WTC11 (cell line): ENCODE measurements around the gene MAP7. TPM values are rescaled to one million over a fixed set of nuclear protein-coding genes. Genes with fewer than 3 reads are reported as not detected.

Experiments
- ATAC-seq: fragments of 200-7000 bp; cut with Tn5 transposase; 2 replicates; pipeline ENCODE4 v1.10.0; 2021; ENCODE audit warnings: mild to moderate bottlenecking, moderate library complexity
- CTCF ChIA-PET: fragments of 300-600 bp; sonication (Branson Sonifier 250); formaldehyde crosslinking; loops from one replicate; lab custom pipeline; 2021; ENCODE audit warnings: antibody characterized with exemption; lab: Charles Lee
- POLR2A ChIA-PET: fragments of 350-600 bp; sonication (Branson Sonifier 250); formaldehyde crosslinking; loops from one replicate; lab custom pipeline; 2021; ENCODE audit warnings: antibody characterized with exemption; lab: Charles Lee
- DNase-seq: peaks from one replicate; pipeline ENCODE4 v3.0.0; 2021; ENCODE audit warnings: low spot score
- H3K27ac Mint-ChIP-seq: 2 replicates; pipeline ENCODE4 v1.8.0; 2021; ENCODE audit warnings: mixed read lengths
- H3K27me3 Mint-ChIP-seq: 2 replicates; pipeline ENCODE4 v1.8.0; 2021; ENCODE audit warnings: low read depth, mild to moderate bottlenecking, moderate library complexity, mixed read lengths
- H3K36me3 Mint-ChIP-seq: 2 replicates; pipeline ENCODE4 v1.8.0; 2021; ENCODE audit warnings: mixed read lengths
- H3K4me1 Mint-ChIP-seq: 2 replicates; pipeline ENCODE4 v1.8.0; 2022; ENCODE audit warnings: mixed read lengths
- H3K4me3 Mint-ChIP-seq: 2 replicates; pipeline ENCODE4 v1.8.0; 2021; ENCODE audit warnings: mild to moderate bottlenecking, moderate library complexity, mixed read lengths
- H3K9me3 Mint-ChIP-seq: 2 replicates; pipeline ENCODE4 v1.8.0; 2021; ENCODE audit warnings: mixed read lengths
- ATF2 ChIP-seq: sonication (generic); formaldehyde crosslinking; IDR thresholded peaks from 2 replicates; pipeline ENCODE4 v1.8.1; 2022; ENCODE audit warnings: low read depth, missing genetic modification reagents, borderline replicate concordance
- ELF4 ChIP-seq: sonication (generic); formaldehyde crosslinking; IDR thresholded peaks from 2 replicates; pipeline ENCODE4 v1.8.1; 2022; ENCODE audit warnings: low read depth, mild to moderate bottlenecking, moderate library complexity, missing genetic modification reagents
- ERG ChIP-seq: fragments of 250-450 bp; sonication (Bioruptor Pico); IDR thresholded peaks from 2 replicates; pipeline ENCODE4 v1.8.0; 2021; ENCODE audit warnings: mild to moderate bottlenecking
- GABPB1 ChIP-seq: sonication (generic); formaldehyde crosslinking; IDR thresholded peaks from 2 replicates; pipeline ENCODE4 v1.8.1; 2023; ENCODE audit warnings: mild to moderate bottlenecking, missing genetic modification reagents
- NR1H2 ChIP-seq: sonication (generic); formaldehyde crosslinking; IDR thresholded peaks from 2 replicates; pipeline ENCODE4 v1.9.0; 2021; ENCODE audit warnings: mild to moderate bottlenecking, moderate library complexity, missing genetic modification reagents
- NR3C1 ChIP-seq: sonication (generic); formaldehyde crosslinking; conservative IDR thresholded peaks from 2 replicates; pipeline ENCODE4 v1.8.1; 2023; ENCODE audit warnings: low read depth, mild to moderate bottlenecking, missing genetic modification reagents
- RORB ChIP-seq: fragments of 250-450 bp; sonication (Bioruptor Pico); IDR thresholded peaks from 2 replicates; pipeline ENCODE4 v1.9.0; 2021; ENCODE audit warnings: mild to moderate bottlenecking
- SMAD4 ChIP-seq: sonication (generic); formaldehyde crosslinking; IDR thresholded peaks from 2 replicates; pipeline ENCODE4 v1.8.0; 2022; ENCODE audit warnings: mild to moderate bottlenecking, missing genetic modification reagents
- USF1 ChIP-seq: sonication (generic); formaldehyde crosslinking; IDR thresholded peaks from 2 replicates; pipeline ENCODE4 v1.8.0; 2022; ENCODE audit warnings: mild to moderate bottlenecking, missing genetic modification reagents
- ZNF219 ChIP-seq: sonication (generic); formaldehyde crosslinking; IDR thresholded peaks from 2 replicates; pipeline ENCODE4 v1.8.0; 2023; ENCODE audit warnings: missing genetic modification reagents, mild to moderate bottlenecking, borderline replicate concordance
- total RNA-seq: library from RNA; stranded (reverse); gene quantifications from 3 replicates; pipeline ENCODE4 v1.2.3, GENCODE V29; 2021
- TF ChIP-seq, protein P1 (sequence below): sonication (generic); formaldehyde crosslinking; IDR thresholded peaks from 2 replicates; pipeline ENCODE4 v1.8.0; 2023; ENCODE audit warnings: missing genetic modification reagents, mild to moderate bottlenecking, borderline replicate concordance
- TF ChIP-seq, protein P2 (sequence below): sonication (generic); formaldehyde crosslinking; IDR thresholded peaks from 2 replicates; pipeline ENCODE4 v1.8.0; 2023; ENCODE audit warnings: missing genetic modification reagents
- TF ChIP-seq, protein P3 (sequence below): fragments of 250-450 bp; sonication (Bioruptor Pico); conservative IDR thresholded peaks from 2 replicates; pipeline ENCODE4 v1.9.0; 2021; ENCODE audit warnings: mild to moderate bottlenecking
- TF ChIP-seq, protein P4 (sequence below): sonication (generic); formaldehyde crosslinking; IDR thresholded peaks from 2 replicates; pipeline ENCODE4 v1.8.0; 2022; ENCODE audit warnings: missing genetic modification reagents

Gene MAP7
- total RNA-seq, 1 experiment from 2014 or later: 56.6 TPM

DNA sequence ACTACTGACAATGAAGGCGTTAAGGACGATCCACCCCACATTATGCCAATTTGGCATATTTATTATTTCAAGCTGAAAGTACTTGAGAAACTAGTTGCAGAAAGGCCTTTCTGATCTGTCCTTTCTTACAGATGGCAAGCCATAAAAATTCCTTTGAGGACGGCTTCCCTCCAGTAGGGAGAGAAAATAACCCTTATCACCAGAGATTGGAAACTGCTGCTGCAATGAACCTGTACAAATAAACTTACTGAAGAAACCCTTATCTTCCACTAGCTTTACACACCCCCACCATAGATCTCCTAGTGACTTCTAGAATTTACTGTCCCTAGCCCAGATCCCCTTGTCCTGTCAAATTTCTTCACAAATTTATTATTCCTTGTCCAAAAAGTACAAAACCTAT lies 105.2 kb downstream of the MAP7 start:
- H3K4me1 Mint-ChIP-seq: peaks cover 41% of the 10 kb centered on the region
- no peak for DNase-seq
- no peaks in the 10 kb centered on the region for H3K27me3 Mint-ChIP-seq
- CTCF ChIA-PET: no interaction called here
- POLR2A ChIA-PET: no interaction called here
- no peak for ATAC-seq
- H3K36me3 Mint-ChIP-seq: 0 out of 2 replicates have a peak, but pooled peaks cover 3% of the 10 kb centered on the region
- H3K9me3 Mint-ChIP-seq: no peaks in the 10 kb centered on the region
- no peak overlapping the region for H3K4me3 Mint-ChIP-seq
- TF ChIP-seq SMAD4 (CRISPR knock-in tag) (no peak), NR1H2 (CRISPR knock-in tag) (no peak)
- H3K27ac Mint-ChIP-seq: no peak overlapping the region

DNA sequence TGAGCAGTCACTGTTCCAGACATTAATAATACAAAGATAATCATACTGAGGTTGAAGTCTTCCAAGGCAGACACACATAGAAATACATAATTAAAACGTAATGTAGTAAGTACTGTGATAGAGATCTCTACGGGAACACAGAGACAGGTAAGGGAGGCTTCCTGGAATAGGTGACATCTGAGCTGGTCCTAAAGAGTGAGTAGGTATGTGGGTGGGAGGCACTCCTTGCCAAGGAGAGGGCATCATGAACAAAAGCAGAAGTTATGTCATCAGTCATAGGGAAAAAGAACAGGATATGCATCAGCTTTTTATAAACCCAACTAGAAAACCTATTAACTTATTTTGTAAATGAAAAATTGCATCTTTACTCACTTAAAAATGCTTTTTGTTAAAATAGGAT lies 110.0 kb downstream of the MAP7 start:
- no peak for TF ChIP-seq RORB (CRISPR knock-in tag)
- TF ChIP-seq ATF2 (CRISPR knock-in tag): no peak
- no peak for TF ChIP-seq ZNF219 (CRISPR knock-in tag)
- no peak for TF ChIP-seq ERG (CRISPR knock-in tag)
- TF ChIP-seq ELF4 (CRISPR knock-in tag): no peak
- TF ChIP-seq NR3C1 (CRISPR knock-in tag): no peak
- TF ChIP-seq GABPB1 (CRISPR knock-in tag): no peak
- TF ChIP-seq, protein P1, sequence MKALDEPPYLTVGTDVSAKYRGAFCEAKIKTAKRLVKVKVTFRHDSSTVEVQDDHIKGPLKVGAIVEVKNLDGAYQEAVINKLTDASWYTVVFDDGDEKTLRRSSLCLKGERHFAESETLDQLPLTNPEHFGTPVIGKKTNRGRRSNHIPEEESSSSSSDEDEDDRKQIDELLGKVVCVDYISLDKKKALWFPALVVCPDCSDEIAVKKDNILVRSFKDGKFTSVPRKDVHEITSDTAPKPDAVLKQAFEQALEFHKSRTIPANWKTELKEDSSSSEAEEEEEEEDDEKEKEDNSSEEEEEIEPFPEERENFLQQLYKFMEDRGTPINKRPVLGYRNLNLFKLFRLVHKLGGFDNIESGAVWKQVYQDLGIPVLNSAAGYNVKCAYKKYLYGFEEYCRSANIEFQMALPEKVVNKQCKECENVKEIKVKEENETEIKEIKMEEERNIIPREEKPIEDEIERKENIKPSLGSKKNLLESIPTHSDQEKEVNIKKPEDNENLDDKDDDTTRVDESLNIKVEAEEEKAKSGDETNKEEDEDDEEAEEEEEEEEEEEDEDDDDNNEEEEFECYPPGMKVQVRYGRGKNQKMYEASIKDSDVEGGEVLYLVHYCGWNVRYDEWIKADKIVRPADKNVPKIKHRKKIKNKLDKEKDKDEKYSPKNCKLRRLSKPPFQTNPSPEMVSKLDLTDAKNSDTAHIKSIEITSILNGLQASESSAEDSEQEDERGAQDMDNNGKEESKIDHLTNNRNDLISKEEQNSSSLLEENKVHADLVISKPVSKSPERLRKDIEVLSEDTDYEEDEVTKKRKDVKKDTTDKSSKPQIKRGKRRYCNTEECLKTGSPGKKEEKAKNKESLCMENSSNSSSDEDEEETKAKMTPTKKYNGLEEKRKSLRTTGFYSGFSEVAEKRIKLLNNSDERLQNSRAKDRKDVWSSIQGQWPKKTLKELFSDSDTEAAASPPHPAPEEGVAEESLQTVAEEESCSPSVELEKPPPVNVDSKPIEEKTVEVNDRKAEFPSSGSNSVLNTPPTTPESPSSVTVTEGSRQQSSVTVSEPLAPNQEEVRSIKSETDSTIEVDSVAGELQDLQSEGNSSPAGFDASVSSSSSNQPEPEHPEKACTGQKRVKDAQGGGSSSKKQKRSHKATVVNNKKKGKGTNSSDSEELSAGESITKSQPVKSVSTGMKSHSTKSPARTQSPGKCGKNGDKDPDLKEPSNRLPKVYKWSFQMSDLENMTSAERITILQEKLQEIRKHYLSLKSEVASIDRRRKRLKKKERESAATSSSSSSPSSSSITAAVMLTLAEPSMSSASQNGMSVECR (CRISPR knock-in tag): no peak
- no peak for TF ChIP-seq USF1
- Mint-ChIP-seq H3K4me1 (peaks cover 62% of the 10 kb centered on the region), H3K9me3 (no peaks in the 10 kb centered on the region), H3K27ac (peak overlapping the region; percentile 75), H3K4me3 (no peak overlapping the region), H3K27me3 (no peaks in the 10 kb centered on the region), H3K36me3 (no peaks in the 10 kb centered on the region)
- ChIA-PET CTCF (interaction anchor here (1.1 kb wide), 1 partner anchor 110 kb away, joined by 4 read pairs; the partner anchor contains the start of gene MAP7), POLR2A (interaction anchor here (0.5 kb wide), 1 partner anchor 156 kb away, joined by 5 read pairs; no protein-coding TSS in a partner anchor)
- ATAC-seq: peak; percentile 58; the same call in 1 of the 2 replicates
- no peak for DNase-seq

- ChIA-PET POLR2A (interaction anchor here (0.5 kb wide), 1 partner anchor 155 kb away, joined by 5 read pairs; no protein-coding TSS in a partner anchor), CTCF (no interaction called here)
- Mint-ChIP-seq H3K4me3 (no peak overlapping the region), H3K9me3 (no peaks in the 10 kb centered on the region), H3K27ac (peak overlapping the region; percentile 75; the same call in 1 of the 2 replicates), H3K4me1 (peaks cover 62% of the 10 kb centered on the region), H3K36me3 (no peaks in the 10 kb centered on the region), H3K27me3 (no peaks in the 10 kb centered on the region)
- no peak for ATAC-seq
- no peak for DNase-seq
- no peak for TF ChIP-seq RORB (CRISPR knock-in tag)
- TF ChIP-seq, protein P2, sequence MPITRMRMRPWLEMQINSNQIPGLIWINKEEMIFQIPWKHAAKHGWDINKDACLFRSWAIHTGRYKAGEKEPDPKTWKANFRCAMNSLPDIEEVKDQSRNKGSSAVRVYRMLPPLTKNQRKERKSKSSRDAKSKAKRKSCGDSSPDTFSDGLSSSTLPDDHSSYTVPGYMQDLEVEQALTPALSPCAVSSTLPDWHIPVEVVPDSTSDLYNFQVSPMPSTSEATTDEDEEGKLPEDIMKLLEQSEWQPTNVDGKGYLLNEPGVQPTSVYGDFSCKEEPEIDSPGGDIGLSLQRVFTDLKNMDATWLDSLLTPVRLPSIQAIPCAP (CRISPR knock-in tag): no peak
- TF ChIP-seq, protein P3, sequence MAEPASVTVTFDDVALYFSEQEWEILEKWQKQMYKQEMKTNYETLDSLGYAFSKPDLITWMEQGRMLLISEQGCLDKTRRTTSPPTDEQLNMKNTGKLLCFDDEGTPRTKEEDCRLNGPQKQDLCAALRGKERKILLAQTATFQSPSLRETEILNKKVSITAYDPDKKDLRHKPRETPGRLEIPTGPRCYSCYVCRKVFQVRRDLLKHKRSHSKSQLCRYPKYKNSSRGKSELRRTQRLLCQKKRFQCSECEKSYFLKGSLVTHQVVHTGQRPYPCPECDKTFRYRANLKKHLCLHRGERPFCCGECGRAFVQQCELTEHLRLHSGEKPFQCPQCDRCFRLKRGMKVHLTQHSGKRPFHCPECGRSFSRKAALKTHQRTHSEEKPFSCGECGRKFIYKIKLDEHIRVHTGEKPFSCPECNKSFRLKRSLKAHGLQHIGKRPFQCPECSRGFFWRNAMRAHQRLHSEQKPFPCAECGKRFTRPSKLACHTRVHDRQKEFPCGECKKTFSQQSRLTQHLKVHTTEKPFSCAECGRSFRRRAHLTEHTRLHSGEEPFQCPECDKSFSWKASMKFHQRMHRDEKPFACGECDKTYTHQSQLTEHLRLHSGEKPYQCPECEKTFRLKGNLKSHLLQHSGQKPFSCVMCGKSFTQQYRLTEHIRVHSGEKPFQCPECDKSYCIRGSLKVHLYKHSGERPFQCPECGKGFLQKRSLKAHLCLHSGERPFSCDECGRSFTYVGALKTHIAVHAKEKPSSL (CRISPR knock-in tag): no peak
- TF ChIP-seq, protein P4, sequence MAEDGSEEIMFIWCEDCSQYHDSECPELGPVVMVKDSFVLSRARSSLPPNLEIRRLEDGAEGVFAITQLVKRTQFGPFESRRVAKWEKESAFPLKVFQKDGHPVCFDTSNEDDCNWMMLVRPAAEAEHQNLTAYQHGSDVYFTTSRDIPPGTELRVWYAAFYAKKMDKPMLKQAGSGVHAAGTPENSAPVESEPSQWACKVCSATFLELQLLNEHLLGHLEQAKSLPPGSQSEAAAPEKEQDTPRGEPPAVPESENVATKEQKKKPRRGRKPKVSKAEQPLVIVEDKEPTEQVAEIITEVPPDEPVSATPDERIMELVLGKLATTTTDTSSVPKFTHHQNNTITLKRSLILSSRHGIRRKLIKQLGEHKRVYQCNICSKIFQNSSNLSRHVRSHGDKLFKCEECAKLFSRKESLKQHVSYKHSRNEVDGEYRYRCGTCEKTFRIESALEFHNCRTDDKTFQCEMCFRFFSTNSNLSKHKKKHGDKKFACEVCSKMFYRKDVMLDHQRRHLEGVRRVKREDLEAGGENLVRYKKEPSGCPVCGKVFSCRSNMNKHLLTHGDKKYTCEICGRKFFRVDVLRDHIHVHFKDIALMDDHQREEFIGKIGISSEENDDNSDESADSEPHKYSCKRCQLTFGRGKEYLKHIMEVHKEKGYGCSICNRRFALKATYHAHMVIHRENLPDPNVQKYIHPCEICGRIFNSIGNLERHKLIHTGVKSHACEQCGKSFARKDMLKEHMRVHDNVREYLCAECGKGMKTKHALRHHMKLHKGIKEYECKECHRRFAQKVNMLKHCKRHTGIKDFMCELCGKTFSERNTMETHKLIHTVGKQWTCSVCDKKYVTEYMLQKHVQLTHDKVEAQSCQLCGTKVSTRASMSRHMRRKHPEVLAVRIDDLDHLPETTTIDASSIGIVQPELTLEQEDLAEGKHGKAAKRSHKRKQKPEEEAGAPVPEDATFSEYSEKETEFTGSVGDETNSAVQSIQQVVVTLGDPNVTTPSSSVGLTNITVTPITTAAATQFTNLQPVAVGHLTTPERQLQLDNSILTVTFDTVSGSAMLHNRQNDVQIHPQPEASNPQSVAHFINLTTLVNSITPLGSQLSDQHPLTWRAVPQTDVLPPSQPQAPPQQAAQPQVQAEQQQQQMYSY (CRISPR knock-in tag): no peak
Measured at GRCh38 chr6:136439514-136440190, 110.6 kb downstream of the MAP7 start.
